HepG2 (cell line): ENCODE results near the gene GNG10. TPM values are rescaled to one million over a fixed set of nuclear protein-coding genes. Genes with fewer than 3 reads are reported as not detected.

Experiments used
- ARNT2 ChIP-seq: sonication (generic); formaldehyde crosslinking; IDR thresholded peaks from 2 replicates; pipeline ENCODE4 v1.8.0; 2022; ENCODE audit warnings: mild to moderate bottlenecking, low read depth, missing genetic modification reagents, moderate library complexity
- CBX5 ChIP-seq: sonication (generic); formaldehyde crosslinking; IDR thresholded peaks from 2 replicates; pipeline ENCODE4 v1.4.0; 2020; ENCODE audit warnings: missing genetic modification reagents, borderline replicate concordance
- CREB1 ChIP-seq, 2 experiments: fragments of 450-650 bp in 1 of 2; IDR thresholded peaks; 2 replicates each; pipeline ENCODE4 v1.6.1; 2016 to 2017; ENCODE audit warnings: control low read depth in 1 of 2, mild to moderate bottlenecking in 1 of 2, missing compliant biosample characterization in 1 of 2, missing genetic modification characterization in 1 of 2
- GATAD2A ChIP-seq: IDR thresholded peaks from 2 replicates; pipeline ENCODE4 v1.6.1; 2016
- HIVEP1 ChIP-seq: sonication (generic); formaldehyde crosslinking; IDR thresholded peaks from 2 replicates; pipeline ENCODE4 v1.4.0; 2020; ENCODE audit warnings: mild to moderate bottlenecking, missing genetic modification reagents
- HNRNPUL1 ChIP-seq: fragments of 200-400 bp; formaldehyde crosslinking; IDR thresholded peaks from 2 replicates; pipeline ENCODE4 v1.6.1; 2017; ENCODE audit warnings: low read depth, mild to moderate bottlenecking, low read length, moderate library complexity
- PITX1 ChIP-seq: sonication (generic); formaldehyde crosslinking; IDR thresholded peaks from 2 replicates; pipeline ENCODE4 v1.5.1; 2020; ENCODE audit warnings: mild to moderate bottlenecking, missing genetic modification reagents
- RELA ChIP-seq: sonication (generic); formaldehyde crosslinking; IDR thresholded peaks from 2 replicates; pipeline ENCODE4 v1.4.0; 2020; ENCODE audit warnings: missing genetic modification reagents
- THAP11 ChIP-seq: IDR thresholded peaks from 2 replicates; pipeline ENCODE4 v1.6.1; 2016; ENCODE audit warnings: missing biosample characterization, missing genetic modification reagents
- ZNF563 ChIP-seq: sonication (generic); formaldehyde crosslinking; IDR thresholded peaks from 2 replicates; pipeline ENCODE4 v1.8.0; 2022; ENCODE audit warnings: mild to moderate bottlenecking, moderate library complexity, missing genetic modification reagents
- ZNF605 ChIP-seq: sonication (generic); formaldehyde crosslinking; IDR thresholded peaks from 2 replicates; pipeline ENCODE4 v1.8.0; 2022; ENCODE audit warnings: mild to moderate bottlenecking, missing genetic modification reagents
- polyA plus RNA-seq, 8 experiments: library from polyadenylated mRNA; depleted of rRNA in 3 of 8; stranded (reverse) in 7 of 8; unstranded in 1 of 8; fragments of >200 nt; fragmentation: Illumina TruSeq in 4 of 8; extraction: Trizol in 4 of 8; gene quantifications; 2 replicates each; pipeline versions ENCODE4 v1.2.1 to v1.2.3, GENCODE V29; 2011 to 2016; ENCODE audit warnings: low read depth in 4 of 8, missing spikeins in 1 of 8, mixed read lengths in 1 of 8; ENCODE audit not compliant: insufficient read depth in 1 of 8
- total RNA-seq, 5 experiments: library from RNA; depleted of rRNA; stranded (reverse); fragments of >200 nt; fragmentation: Illumina TruSeq; extraction: Trizol; gene quantifications; 2 replicates each; pipeline ENCODE4 v1.2.3, GENCODE V29; 2016; ENCODE audit warnings: low read depth in 1 of 5
- TF ChIP-seq, protein P1 (sequence below): IDR thresholded peaks from 2 replicates; pipeline ENCODE4 v1.6.1; 2016
- TF ChIP-seq, protein P2 (sequence below): sonication (generic); formaldehyde crosslinking; IDR thresholded peaks from 2 replicates; pipeline ENCODE4 v1.8.0; 2022; ENCODE audit warnings: mild to moderate bottlenecking, missing genetic modification reagents, moderate library complexity
- TF ChIP-seq, protein P3 (sequence below): sonication (generic); formaldehyde crosslinking; IDR thresholded peaks from 2 replicates; pipeline ENCODE4 v1.9.0; 2021; ENCODE audit warnings: missing genetic modification reagents, borderline replicate concordance
- TF ChIP-seq, protein P4 (sequence below): sonication (generic); formaldehyde crosslinking; IDR thresholded peaks from 2 replicates; pipeline ENCODE4 v1.4.0; 2020; ENCODE audit warnings: mild to moderate bottlenecking, missing genetic modification reagents
- TF ChIP-seq, protein P5 (sequence below): sonication (generic); formaldehyde crosslinking; IDR thresholded peaks from 2 replicates; pipeline ENCODE4 v1.5.1; 2020; ENCODE audit warnings: missing genetic modification reagents, mild to moderate bottlenecking, borderline replicate concordance

The GNG10 gene
- total and polyA plus RNA-seq, 2 of the 13 experiments (the other 11 are each of a cell fraction or from before 2014, with no cell fraction given) = 29.8 to 32.4 TPM

DNA sequence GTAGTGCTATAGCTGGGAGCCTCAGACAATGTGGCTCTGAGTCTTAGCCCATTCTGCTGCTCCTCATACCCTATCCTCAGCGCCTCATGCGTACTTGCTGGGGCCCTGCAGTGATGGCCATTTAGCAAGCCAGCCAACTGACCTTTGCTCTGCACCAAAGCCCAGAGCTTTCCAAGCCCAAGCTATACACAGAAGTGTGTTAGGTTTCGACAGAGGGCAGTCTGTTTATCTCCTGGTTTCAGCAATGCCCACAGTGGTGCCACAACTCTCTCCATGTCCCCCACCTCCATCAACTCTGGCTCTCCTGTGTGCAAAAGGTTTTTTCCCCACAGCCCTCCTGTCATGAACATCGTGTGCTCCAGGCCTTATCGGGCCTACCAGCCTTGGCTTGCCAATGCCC, 16.9 kb downstream of the GNG10 start (continued):
- TF ChIP-seq, protein P1, sequence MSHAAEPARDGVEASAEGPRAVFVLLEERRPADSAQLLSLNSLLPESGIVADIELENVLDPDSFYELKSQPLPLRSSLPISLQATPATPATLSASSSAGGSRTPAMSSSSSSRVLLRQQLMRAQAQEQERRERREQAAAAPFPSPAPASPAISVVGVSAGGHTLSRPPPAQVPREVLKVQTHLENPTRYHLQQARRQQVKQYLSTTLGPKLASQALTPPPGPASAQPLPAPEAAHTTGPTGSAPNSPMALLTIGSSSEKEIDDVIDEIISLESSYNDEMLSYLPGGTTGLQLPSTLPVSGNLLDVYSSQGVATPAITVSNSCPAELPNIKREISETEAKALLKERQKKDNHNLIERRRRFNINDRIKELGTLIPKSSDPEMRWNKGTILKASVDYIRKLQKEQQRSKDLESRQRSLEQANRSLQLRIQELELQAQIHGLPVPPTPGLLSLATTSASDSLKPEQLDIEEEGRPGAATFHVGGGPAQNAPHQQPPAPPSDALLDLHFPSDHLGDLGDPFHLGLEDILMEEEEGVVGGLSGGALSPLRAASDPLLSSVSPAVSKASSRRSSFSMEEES (CRISPR knock-in tag) = no peak
- TF ChIP-seq, protein P2, sequence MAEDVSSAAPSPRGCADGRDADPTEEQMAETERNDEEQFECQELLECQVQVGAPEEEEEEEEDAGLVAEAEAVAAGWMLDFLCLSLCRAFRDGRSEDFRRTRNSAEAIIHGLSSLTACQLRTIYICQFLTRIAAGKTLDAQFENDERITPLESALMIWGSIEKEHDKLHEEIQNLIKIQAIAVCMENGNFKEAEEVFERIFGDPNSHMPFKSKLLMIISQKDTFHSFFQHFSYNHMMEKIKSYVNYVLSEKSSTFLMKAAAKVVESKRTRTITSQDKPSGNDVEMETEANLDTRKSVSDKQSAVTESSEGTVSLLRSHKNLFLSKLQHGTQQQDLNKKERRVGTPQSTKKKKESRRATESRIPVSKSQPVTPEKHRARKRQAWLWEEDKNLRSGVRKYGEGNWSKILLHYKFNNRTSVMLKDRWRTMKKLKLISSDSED (CRISPR knock-in tag) = no peak
- TF ChIP-seq, protein P3, sequence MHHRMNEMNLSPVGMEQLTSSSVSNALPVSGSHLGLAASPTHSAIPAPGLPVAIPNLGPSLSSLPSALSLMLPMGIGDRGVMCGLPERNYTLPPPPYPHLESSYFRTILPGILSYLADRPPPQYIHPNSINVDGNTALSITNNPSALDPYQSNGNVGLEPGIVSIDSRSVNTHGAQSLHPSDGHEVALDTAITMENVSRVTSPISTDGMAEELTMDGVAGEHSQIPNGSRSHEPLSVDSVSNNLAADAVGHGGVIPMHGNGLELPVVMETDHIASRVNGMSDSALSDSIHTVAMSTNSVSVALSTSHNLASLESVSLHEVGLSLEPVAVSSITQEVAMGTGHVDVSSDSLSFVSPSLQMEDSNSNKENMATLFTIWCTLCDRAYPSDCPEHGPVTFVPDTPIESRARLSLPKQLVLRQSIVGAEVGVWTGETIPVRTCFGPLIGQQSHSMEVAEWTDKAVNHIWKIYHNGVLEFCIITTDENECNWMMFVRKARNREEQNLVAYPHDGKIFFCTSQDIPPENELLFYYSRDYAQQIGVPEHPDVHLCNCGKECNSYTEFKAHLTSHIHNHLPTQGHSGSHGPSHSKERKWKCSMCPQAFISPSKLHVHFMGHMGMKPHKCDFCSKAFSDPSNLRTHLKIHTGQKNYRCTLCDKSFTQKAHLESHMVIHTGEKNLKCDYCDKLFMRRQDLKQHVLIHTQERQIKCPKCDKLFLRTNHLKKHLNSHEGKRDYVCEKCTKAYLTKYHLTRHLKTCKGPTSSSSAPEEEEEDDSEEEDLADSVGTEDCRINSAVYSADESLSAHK (CRISPR knock-in tag) = no peak
- TF ChIP-seq RELA (CRISPR knock-in tag) (no peak), ARNT2 (no peak), THAP11 (CRISPR knock-in tag) (no peak), CBX5 (CRISPR knock-in tag) (peak; percentile 60; the same call in 1 of the 2 replicates), ZNF563 (CRISPR knock-in tag) (no peak), PITX1 (no peak), CREB1 (IDR thresholded peaks at IDR 0.05) (no peak), CREB1 (CRISPR knock-in tag; IDR thresholded peaks at IDR 0.05) (no peak), ZNF605 (CRISPR knock-in tag) (no peak), GATAD2A (CRISPR knock-in tag) (peak; percentile 45; the same call in 1 of the 2 replicates), HIVEP1 (CRISPR knock-in tag) (no peak), HNRNPUL1 (no peak)
- TF ChIP-seq, protein P4, sequence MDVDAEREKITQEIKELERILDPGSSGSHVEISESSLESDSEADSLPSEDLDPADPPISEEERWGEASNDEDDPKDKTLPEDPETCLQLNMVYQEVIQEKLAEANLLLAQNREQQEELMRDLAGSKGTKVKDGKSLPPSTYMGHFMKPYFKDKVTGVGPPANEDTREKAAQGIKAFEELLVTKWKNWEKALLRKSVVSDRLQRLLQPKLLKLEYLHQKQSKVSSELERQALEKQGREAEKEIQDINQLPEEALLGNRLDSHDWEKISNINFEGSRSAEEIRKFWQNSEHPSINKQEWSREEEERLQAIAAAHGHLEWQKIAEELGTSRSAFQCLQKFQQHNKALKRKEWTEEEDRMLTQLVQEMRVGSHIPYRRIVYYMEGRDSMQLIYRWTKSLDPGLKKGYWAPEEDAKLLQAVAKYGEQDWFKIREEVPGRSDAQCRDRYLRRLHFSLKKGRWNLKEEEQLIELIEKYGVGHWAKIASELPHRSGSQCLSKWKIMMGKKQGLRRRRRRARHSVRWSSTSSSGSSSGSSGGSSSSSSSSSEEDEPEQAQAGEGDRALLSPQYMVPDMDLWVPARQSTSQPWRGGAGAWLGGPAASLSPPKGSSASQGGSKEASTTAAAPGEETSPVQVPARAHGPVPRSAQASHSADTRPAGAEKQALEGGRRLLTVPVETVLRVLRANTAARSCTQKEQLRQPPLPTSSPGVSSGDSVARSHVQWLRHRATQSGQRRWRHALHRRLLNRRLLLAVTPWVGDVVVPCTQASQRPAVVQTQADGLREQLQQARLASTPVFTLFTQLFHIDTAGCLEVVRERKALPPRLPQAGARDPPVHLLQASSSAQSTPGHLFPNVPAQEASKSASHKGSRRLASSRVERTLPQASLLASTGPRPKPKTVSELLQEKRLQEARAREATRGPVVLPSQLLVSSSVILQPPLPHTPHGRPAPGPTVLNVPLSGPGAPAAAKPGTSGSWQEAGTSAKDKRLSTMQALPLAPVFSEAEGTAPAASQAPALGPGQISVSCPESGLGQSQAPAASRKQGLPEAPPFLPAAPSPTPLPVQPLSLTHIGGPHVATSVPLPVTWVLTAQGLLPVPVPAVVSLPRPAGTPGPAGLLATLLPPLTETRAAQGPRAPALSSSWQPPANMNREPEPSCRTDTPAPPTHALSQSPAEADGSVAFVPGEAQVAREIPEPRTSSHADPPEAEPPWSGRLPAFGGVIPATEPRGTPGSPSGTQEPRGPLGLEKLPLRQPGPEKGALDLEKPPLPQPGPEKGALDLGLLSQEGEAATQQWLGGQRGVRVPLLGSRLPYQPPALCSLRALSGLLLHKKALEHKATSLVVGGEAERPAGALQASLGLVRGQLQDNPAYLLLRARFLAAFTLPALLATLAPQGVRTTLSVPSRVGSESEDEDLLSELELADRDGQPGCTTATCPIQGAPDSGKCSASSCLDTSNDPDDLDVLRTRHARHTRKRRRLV = no peak
- TF ChIP-seq, protein P5, sequence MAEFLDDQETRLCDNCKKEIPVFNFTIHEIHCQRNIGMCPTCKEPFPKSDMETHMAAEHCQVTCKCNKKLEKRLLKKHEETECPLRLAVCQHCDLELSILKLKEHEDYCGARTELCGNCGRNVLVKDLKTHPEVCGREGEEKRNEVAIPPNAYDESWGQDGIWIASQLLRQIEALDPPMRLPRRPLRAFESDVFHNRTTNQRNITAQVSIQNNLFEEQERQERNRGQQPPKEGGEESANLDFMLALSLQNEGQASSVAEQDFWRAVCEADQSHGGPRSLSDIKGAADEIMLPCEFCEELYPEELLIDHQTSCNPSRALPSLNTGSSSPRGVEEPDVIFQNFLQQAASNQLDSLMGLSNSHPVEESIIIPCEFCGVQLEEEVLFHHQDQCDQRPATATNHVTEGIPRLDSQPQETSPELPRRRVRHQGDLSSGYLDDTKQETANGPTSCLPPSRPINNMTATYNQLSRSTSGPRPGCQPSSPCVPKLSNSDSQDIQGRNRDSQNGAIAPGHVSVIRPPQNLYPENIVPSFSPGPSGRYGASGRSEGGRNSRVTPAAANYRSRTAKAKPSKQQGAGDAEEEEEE (CRISPR knock-in tag) = no peak
